Retinal pigment epithelial cell (primary cell): ENCODE data around the gene PIGZ.
A peak's percentile ranks its signal among the peaks of the same experiment; 100 is the strongest.
"Not testable (repeated sequence)": the region's sequence is repeated elsewhere in the genome, so short reads cannot be mapped to it uniquely, and the experiment has no call there.

ENCODE experiments used
- DNase-seq: peaks from one replicate; pipeline ENCODE4 v3.0.0-alpha.2; 2010; ENCODE audit warnings: low read depth
- H3K4me3 ChIP-seq: 2 replicates; pipeline ENCODE4 v1.5.1; 2011; ENCODE audit warnings: mild to moderate bottlenecking, low read length, control low read depth, moderate library complexity
- CTCF ChIP-seq: conservative IDR thresholded peaks from 2 replicates; pipeline ENCODE4 v1.5.1; 2011; ENCODE audit warnings: low read depth, low read length, control low read depth, inconsistent platforms

Gene PIGZ

GRCh38 chr3:196947860-196948441, 20.7 kb downstream of the PIGZ start:
- no peak for DNase-seq
- TF ChIP-seq CTCF = no peak
- H3K4me3 ChIP-seq = no peak overlapping the region

GRCh38 chr3:196947136-196947859, 21.3 kb downstream of the PIGZ start:
- no peak for DNase-seq
- H3K4me3 ChIP-seq = no peak overlapping the region
- no peak for TF ChIP-seq CTCF

GRCh38 chr3:196944037-196944790, 24.4 kb downstream of the PIGZ start:
- not testable (repeated sequence) for DNase-seq
- H3K4me3 ChIP-seq = peak overlapping the region; percentile 80

- TF ChIP-seq CTCF = no peak
- DNase-seq = peak; percentile 7
- H3K4me3 ChIP-seq = peak overlapping the region; percentile 80
Observed at GRCh38 chr3:196942915-196943277, 25.7 kb downstream of the PIGZ start.

- DNase-seq = peak; percentile 92
- peak within 1 kb of the TSS; percentile 80 for H3K4me3 ChIP-seq
- peak; percentile 64 for TF ChIP-seq CTCF
Observed at GRCh38 chr3:196942226-196942914, 26.3 kb downstream of the PIGZ start, which contains the start of gene NCBP2. TSS of gene NCBP2 (minus strand) at chr3:196942528. CDS start at chr3:196942503, 25 bp downstream.

- DNase-seq = peak; percentile 24
- peak overlapping the region; percentile 80 for H3K4me3 ChIP-seq
- TF ChIP-seq CTCF = no peak
Observed at GRCh38 chr3:196941729-196942225, 26.9 kb downstream of the PIGZ start.

GRCh38 chr3:196938576-196938975, 30.1 kb downstream of the PIGZ start:
- H3K4me3 ChIP-seq = no peak overlapping the region
- TF ChIP-seq CTCF = no peak
- DNase-seq = no peak
